Measurements from ENCODE around the gene IGFN1. TPM values are rescaled to one million over a fixed set of nuclear protein-coding genes. Genes with fewer than 3 reads are reported as not detected.

Gene IGFN1
- polyA plus RNA-seq, 1 of the 3 experiments (the other 2 are of a cell fraction) = 0.18 TPM

- H3K4me3 ChIP-seq (ENCODE audit: low read depth in 2 of 2, low read length in 1 of 2) = no peak overlapping the region
Observed at GRCh38 chr1:201276891-201277290, 86.3 kb downstream of the IGFN1 start.

More at GRCh38 chr1:201276891-201277290, 86.3 kb downstream of the IGFN1 start:
- Histone ChIP-seq H4K20me1 (ENCODE audit: insufficient read depth) (no peaks in the 10 kb centered on the region), H3F3A (replicated peaks; ENCODE audit: insufficient read depth) (no peaks in the 10 kb centered on the region), H3K27me3 (ENCODE audit: insufficient read depth) (no peaks in the 10 kb centered on the region), H3K36me3 (replicated peaks in 1 of 2; ENCODE audit: control insufficient read depth in 1 of 2, insufficient read depth in 2 of 2, low read length in 1 of 2) (no peaks in the 10 kb centered on the region), H3K27ac (ENCODE audit: low read depth in 2 of 2, low read length in 1 of 2) (no peak overlapping the region), H3K4me1 (ENCODE audit: control insufficient read depth in 1 of 2, insufficient read depth in 2 of 2, low read depth in 1 of 2, low read length in 1 of 2) (peaks cover 13 to 24% of the 10 kb centered on the region in 2 experiments), H3K9me2 (no peaks in the 10 kb centered on the region), H2AFZ (ENCODE audit: low read depth) (no peak overlapping the region), H3K79me2 (ENCODE audit: insufficient read depth) (no peaks in the 10 kb centered on the region), H3K4me2 (no peak overlapping the region), H3K9ac (no peak overlapping the region), H3K9me3 (no peaks in the 10 kb centered on the region)
- DNase-seq = no peak
- TF ChIP-seq REST (IDR thresholded peaks at IDR 0.05; ENCODE audit: low read depth, low read length) (no peak), NRF1 (IDR thresholded peaks at IDR 0.05; ENCODE audit: low read depth, low read length) (no peak), RCOR1 (IDR thresholded peaks at IDR 0.05; ENCODE audit: low read length) (no peak), MXI1 (IDR thresholded peaks at IDR 0.05; ENCODE audit: low read depth, low read length) (no peak), CHD2 (IDR thresholded peaks at IDR 0.05; ENCODE audit: low read length, partially characterized antibody) (no peak), ELF1 (IDR thresholded peaks at IDR 0.05) (no peak), TEAD4 (IDR thresholded peaks at IDR 0.05; ENCODE audit: borderline replicate concordance, insufficient read depth) (no peak), EP300 (IDR thresholded peaks at IDR 0.05; ENCODE audit: borderline replicate concordance in 1 of 2, low read depth in 1 of 2, low read length in 1 of 2) (no peak), TAF1 (IDR thresholded peaks at IDR 0.05; ENCODE audit: borderline replicate concordance, low read depth, low read length) (no peak), TCF12 (IDR thresholded peaks at IDR 0.05) (no peak), MAX (IDR thresholded peaks at IDR 0.05; ENCODE audit: low read depth) (no peak), USF1 (IDR thresholded peaks at IDR 0.05; ENCODE audit: borderline replicate concordance, low read depth) (no peak), PBX3 (IDR thresholded peaks at IDR 0.05) (no peak), ZBTB33 (IDR thresholded peaks at IDR 0.05; ENCODE audit: borderline replicate concordance, low read depth) (no peak), RXRA (IDR thresholded peaks at IDR 0.05; ENCODE audit: borderline replicate concordance, low read depth) (no peak)
- CTCF ChIA-PET = interaction anchor here (0.6 to 1.0 kb wide), 2 partner anchors 22 to 72 kb away, joined by 3 read pairs; no protein-coding TSS in a partner anchor
- POLR2A ChIA-PET = no interaction called here
- WGBS (ENCODE audit: low lambda C conversion rate) = 69% methylated on average over 6 of the region's 6 CpGs
